Endodermal cell (in vitro differentiated cells): ENCODE data around the gene TCF21. TPM values are rescaled to one million over a fixed set of nuclear protein-coding genes. Genes with fewer than 3 reads are reported as not detected.

ENCODE experiments used
- DNase-seq: peaks from one replicate; pipeline ENCODE4 v3.0.0-alpha.2; 2017
- H3K27ac ChIP-seq: 2 replicates; pipeline ENCODE4 v1.5.1; 2013; ENCODE audit warnings: mild to moderate bottlenecking, low read depth, low read length, moderate library complexity
- H3K27me3 ChIP-seq: 2 replicates; pipeline ENCODE4 v1.6.1; 2013; ENCODE audit warnings: mild to moderate bottlenecking, low read length, moderate library complexity; ENCODE audit not compliant: insufficient read depth, control insufficient read depth, poor library complexity, severe bottlenecking
- H3K36me3 ChIP-seq: 2 replicates; pipeline ENCODE4 v1.7.0; 2013; ENCODE audit warnings: mild to moderate bottlenecking, low read length, moderate library complexity; ENCODE audit not compliant: control insufficient read depth, insufficient read depth
- H3K4me1 ChIP-seq: one replicate; pipeline ENCODE4 v1.7.0; 2013; ENCODE audit warnings: low read length; ENCODE audit not compliant: control insufficient read depth, insufficient read depth
- H3K4me3 ChIP-seq: 2 replicates; pipeline ENCODE4 v1.5.1; 2013; ENCODE audit warnings: mild to moderate bottlenecking, low read length, moderate library complexity
- H3K9ac ChIP-seq: 2 replicates; pipeline ENCODE4 v1.6.1; 2013; ENCODE audit warnings: mild to moderate bottlenecking, low read length, moderate library complexity; ENCODE audit not compliant: poor library complexity, severe bottlenecking; ENCODE audit errors: extremely low read depth
- H3K9me3 ChIP-seq: 2 replicates; pipeline ENCODE4 v1.6.1; 2013; ENCODE audit warnings: mild to moderate bottlenecking, low read length, moderate library complexity; ENCODE audit not compliant: control insufficient read depth
- H3K27ac Mint-ChIP-seq: 2 replicates; pipeline ENCODE4 v1.8.0; 2020; ENCODE audit warnings: mixed read lengths
- H3K27me3 Mint-ChIP-seq: 2 replicates; pipeline ENCODE4 v1.8.0; 2021; ENCODE audit warnings: mild to moderate bottlenecking, mixed read lengths; ENCODE audit not compliant: insufficient read depth
- H3K36me3 Mint-ChIP-seq: 2 replicates; pipeline ENCODE4 v1.8.0; 2020; ENCODE audit warnings: low read depth, mixed read lengths
- H3K4me1 Mint-ChIP-seq: 2 replicates; pipeline ENCODE4 v1.8.0; 2020; ENCODE audit warnings: mixed read lengths
- H3K4me3 Mint-ChIP-seq: 2 replicates; pipeline ENCODE4 v1.8.0; 2020; ENCODE audit warnings: mild to moderate bottlenecking, moderate library complexity, mixed read lengths
- H3K9me3 Mint-ChIP-seq: 2 replicates; pipeline ENCODE4 v1.8.0; 2020; ENCODE audit warnings: mild to moderate bottlenecking, mixed read lengths
- WGBS, 2 experiments: methylation state at CpG; one replicate each; pipeline versions ENCODE4 v1.1.5 to v1.1.7; 2013; ENCODE audit warnings: missing lambda C conversion rate in 2 of 2, mixed read lengths in 1 of 2; ENCODE audit not compliant: insufficient coverage in 1 of 2, insufficient read length in 1 of 2; 5-methylcytosine and 5-hydroxymethylcytosine counted together
- total RNA-seq, 2 donors: library from RNA; stranded (reverse); fragmentation: NEBNext Ultra II Directional in 1 of 2; extraction: Animal tissue kit (Norgen Biotek cat#: 25700) in 1 of 2; gene quantifications; 2 replicates in 1 of 2; 3 replicates in 1 of 2; pipeline ENCODE4 v1.2.1, GENCODE V29; 2021
- TF ChIP-seq, protein P1 (sequence below): fragments of 200-600 bp; sonication (generic); conservative IDR thresholded peaks from 2 replicates; pipeline ENCODE4 v1.5.0; 2021; ENCODE audit warnings: antibody characterized with exemption, mild to moderate bottlenecking

The TCF21 gene
- total RNA-seq, 2 donors from 2014 or later = 0.11 TPM; not detected in 1

DNA sequence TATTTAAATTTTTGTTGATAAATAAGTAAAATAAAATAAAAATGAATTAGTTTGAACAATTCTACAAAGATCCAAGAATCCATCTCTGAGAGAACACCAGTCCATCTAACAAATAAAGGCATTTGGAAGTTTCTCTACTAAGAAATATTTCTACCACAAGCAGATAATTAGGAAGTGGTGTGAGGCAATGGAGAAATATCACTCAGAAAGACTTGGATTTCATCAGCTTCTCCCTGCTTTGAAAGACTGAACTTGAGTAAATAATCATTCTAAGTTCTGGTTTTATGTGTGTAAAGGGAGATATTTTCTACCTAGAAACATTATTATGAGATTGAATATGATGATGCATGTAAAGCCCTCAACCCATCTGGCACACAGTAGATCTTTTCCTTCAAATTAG, 17.8 kb upstream of the TCF21 start:
- Mint-ChIP-seq H3K27me3 (peaks cover 14% of the 10 kb centered on the region), H3K27ac (no peak overlapping the region), H3K4me1 (no peaks in the 10 kb centered on the region), H3K9me3 (no peaks in the 10 kb centered on the region), H3K36me3 (no peaks in the 10 kb centered on the region), H3K4me3 (no peak overlapping the region)
- Histone ChIP-seq H3K36me3 (no peaks in the 10 kb centered on the region), H3K27me3 (no peaks in the 10 kb centered on the region), H3K27ac (no peak overlapping the region), H3K4me1 (no peaks in the 10 kb centered on the region), H3K9me3 (no peaks in the 10 kb centered on the region), H3K9ac (no peak overlapping the region), H3K4me3 (no peak overlapping the region)
- TF ChIP-seq, protein P1, sequence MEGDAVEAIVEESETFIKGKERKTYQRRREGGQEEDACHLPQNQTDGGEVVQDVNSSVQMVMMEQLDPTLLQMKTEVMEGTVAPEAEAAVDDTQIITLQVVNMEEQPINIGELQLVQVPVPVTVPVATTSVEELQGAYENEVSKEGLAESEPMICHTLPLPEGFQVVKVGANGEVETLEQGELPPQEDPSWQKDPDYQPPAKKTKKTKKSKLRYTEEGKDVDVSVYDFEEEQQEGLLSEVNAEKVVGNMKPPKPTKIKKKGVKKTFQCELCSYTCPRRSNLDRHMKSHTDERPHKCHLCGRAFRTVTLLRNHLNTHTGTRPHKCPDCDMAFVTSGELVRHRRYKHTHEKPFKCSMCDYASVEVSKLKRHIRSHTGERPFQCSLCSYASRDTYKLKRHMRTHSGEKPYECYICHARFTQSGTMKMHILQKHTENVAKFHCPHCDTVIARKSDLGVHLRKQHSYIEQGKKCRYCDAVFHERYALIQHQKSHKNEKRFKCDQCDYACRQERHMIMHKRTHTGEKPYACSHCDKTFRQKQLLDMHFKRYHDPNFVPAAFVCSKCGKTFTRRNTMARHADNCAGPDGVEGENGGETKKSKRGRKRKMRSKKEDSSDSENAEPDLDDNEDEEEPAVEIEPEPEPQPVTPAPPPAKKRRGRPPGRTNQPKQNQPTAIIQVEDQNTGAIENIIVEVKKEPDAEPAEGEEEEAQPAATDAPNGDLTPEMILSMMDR = no peak
- DNase-seq = no peak

DNA sequence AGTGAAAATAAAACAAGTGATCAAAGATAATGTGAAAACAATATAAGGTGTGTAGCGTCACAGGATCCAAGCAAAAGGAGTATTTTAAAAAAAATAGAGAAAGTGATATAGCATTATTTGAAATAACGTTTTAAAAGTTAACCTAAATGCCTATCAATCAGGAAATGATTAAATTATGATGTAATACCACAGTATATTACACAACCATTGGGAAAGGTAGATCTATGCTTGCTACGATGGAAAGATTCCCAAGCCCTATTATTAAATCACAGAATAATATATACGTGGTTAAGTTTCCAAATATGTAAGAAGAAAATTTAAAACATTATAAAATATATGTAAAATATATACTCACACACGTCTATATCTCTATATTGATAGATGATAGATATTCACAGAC, 15.4 kb upstream of the TCF21 start:
- Mint-ChIP-seq H3K9me3 (no peaks in the 10 kb centered on the region), H3K27me3 (peaks cover 13% of the 10 kb centered on the region), H3K4me3 (no peak overlapping the region), H3K27ac (no peak overlapping the region), H3K4me1 (no peaks in the 10 kb centered on the region), H3K36me3 (no peaks in the 10 kb centered on the region)
- Histone ChIP-seq H3K4me1 (no peaks in the 10 kb centered on the region), H3K36me3 (no peaks in the 10 kb centered on the region), H3K27ac (no peak overlapping the region), H3K27me3 (no peaks in the 10 kb centered on the region), H3K4me3 (no peak overlapping the region), H3K9ac (no peak overlapping the region), H3K9me3 (no peaks in the 10 kb centered on the region)
- TF ChIP-seq, protein P1 = no peak
- 88 to 100% methylated on average over 1 of the region's 5 CpGs for WGBS, 2 experiments
- no peak for DNase-seq

DNA sequence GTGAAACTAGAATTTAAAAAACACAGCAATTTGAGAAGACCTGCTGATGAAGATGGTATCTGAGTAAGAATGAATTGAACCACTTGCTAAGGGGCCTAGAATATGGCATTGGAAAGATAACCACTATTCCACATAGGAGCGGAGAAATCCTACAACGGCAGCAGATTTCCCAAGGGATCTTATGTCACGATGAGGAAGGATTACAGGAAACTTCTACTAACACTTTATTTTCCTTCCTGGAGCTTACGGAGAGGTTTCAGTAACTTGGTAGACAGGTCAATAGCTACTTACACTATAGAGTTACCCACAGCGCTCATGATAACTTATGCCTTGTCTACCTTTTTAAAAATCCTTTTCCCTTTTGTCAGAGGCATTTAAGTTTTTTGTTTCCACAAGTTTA, 11.8 kb upstream of the TCF21 start:
- WGBS, 2 experiments = 86 to 89% methylated on average over 4 to 5 of the region's 5 CpGs
- TF ChIP-seq, protein P1 = no peak

More for the DNA sequence above, 11.8 kb upstream of the TCF21 start:
- H3K27ac ChIP-seq = no peak overlapping the region
- H3K9ac ChIP-seq = no peak overlapping the region
- no peaks in the 10 kb centered on the region for H3K4me1 ChIP-seq
- Mint-ChIP-seq H3K4me3 (no peak overlapping the region), H3K27me3 (peaks cover 10% of the 10 kb centered on the region), H3K36me3 (no peaks in the 10 kb centered on the region), H3K4me1 (no peaks in the 10 kb centered on the region), H3K9me3 (no peaks in the 10 kb centered on the region), H3K27ac (no peak overlapping the region)
- no peaks in the 10 kb centered on the region for H3K36me3 ChIP-seq
- no peak for DNase-seq
- H3K27me3 ChIP-seq = peaks cover 21% of the 10 kb centered on the region
- H3K4me3 ChIP-seq = no peak overlapping the region
- H3K9me3 ChIP-seq = no peaks in the 10 kb centered on the region
